C4-2B (cell line): ENCODE results near the gene MBTPS1.

Source experiments
- H3K27ac ChIP-seq: fragments of 450-650 bp; 2 replicates; pipeline ENCODE4 v1.5.1; 2017
- ZFX ChIP-seq: fragments of 450-650 bp; IDR thresholded peaks from 2 replicates; pipeline ENCODE4 v1.6.1; 2017
- TF ChIP-seq, protein P1 (sequence below): fragments of 450-650 bp; conservative IDR thresholded peaks from 2 replicates; pipeline ENCODE4 v1.5.1; 2017; ENCODE audit warnings: mild to moderate bottlenecking

Gene MBTPS1

GRCh38 chr16:84069540-84069939 lies 47.2 kb downstream of the MBTPS1 start:
- no peak for TF ChIP-seq ZFX
- TF ChIP-seq, protein P1, sequence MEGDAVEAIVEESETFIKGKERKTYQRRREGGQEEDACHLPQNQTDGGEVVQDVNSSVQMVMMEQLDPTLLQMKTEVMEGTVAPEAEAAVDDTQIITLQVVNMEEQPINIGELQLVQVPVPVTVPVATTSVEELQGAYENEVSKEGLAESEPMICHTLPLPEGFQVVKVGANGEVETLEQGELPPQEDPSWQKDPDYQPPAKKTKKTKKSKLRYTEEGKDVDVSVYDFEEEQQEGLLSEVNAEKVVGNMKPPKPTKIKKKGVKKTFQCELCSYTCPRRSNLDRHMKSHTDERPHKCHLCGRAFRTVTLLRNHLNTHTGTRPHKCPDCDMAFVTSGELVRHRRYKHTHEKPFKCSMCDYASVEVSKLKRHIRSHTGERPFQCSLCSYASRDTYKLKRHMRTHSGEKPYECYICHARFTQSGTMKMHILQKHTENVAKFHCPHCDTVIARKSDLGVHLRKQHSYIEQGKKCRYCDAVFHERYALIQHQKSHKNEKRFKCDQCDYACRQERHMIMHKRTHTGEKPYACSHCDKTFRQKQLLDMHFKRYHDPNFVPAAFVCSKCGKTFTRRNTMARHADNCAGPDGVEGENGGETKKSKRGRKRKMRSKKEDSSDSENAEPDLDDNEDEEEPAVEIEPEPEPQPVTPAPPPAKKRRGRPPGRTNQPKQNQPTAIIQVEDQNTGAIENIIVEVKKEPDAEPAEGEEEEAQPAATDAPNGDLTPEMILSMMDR = no peak

GRCh38 chr16:84068783-84069462 lies 47.8 kb downstream of the MBTPS1 start:
- TF ChIP-seq ZFX = no peak
- TF ChIP-seq, protein P1 = no peak
- no peak overlapping the region for H3K27ac ChIP-seq

More at GRCh38 chr16:84069540-84069939, 47.2 kb downstream of the MBTPS1 start:
- H3K27ac ChIP-seq = no peak overlapping the region

DNA sequence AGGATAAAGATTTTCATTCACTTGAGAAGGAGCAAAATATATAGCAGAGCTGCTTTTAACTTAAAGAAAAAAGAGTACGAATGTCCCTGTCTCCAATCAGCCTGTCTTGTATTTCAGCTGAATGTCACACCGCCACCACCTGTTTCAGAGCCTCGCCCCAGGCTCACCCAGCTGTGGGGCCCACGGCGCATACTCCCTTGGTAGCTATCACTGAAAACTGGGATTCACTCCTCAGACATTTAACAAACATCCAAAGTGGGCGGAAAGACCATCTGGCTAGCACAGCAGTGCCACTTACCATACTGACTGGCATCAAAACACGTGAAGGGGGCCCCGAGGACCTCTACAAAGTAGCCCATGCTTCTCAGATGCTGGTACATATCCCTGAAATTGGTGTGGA lies 48.7 kb downstream of the MBTPS1 start:
- H3K27ac ChIP-seq = no peak overlapping the region
- TF ChIP-seq, protein P1 = no peak
- no peak for TF ChIP-seq ZFX

DNA sequence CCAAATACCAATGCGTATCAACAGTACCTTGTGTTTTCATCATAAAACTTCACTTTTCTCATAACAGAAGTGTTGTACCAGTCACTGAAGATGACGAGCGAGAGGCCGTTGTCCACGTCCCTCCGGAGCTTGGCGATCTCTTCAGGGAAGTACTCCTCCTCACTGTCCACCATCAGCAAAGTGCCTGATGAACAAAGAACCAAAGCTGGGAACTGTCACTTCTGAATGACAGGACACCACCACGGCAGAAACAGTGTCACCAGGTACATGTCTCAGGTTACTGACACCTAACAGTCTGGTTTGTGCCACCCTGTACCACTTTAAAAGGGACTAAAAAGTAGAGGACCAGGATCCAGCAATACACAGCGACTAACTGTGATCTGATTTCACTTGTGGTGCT lies 49.1 kb downstream of the MBTPS1 start:
- no peak for TF ChIP-seq ZFX
- TF ChIP-seq, protein P1 = no peak
- H3K27ac ChIP-seq = no peak overlapping the region

GRCh38 chr16:84065536-84066132 lies 51.1 kb downstream of the MBTPS1 start:
- H3K27ac ChIP-seq = no peak overlapping the region
- TF ChIP-seq, protein P1 = peak; percentile 80
- TF ChIP-seq ZFX = no peak

DNA sequence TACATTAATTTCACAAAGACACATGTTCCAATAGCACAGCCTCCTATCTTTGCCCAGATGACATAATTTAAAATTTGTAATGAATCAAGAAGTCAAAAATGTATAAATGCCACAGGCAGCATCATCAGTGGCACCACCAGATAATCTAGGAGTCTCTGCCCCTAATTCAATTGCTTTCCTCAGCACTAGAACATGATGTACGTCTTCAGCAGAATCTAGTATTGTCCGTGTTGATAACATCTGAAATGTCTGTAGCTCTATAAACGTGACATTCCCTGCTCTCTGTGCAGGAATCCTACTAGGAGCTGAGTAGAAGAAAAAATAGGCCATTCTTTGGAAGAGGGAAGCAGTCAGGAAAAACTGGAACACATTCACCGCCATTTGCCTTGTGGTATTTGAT lies 52.8 kb downstream of the MBTPS1 start:
- H3K27ac ChIP-seq = no peak overlapping the region
- TF ChIP-seq ZFX = no peak
- TF ChIP-seq, protein P1 = no peak

GRCh38 chr16:84062734-84063640 lies 53.8 kb downstream of the MBTPS1 start:
- TF ChIP-seq, protein P1 = peak; percentile 94
- no peak for TF ChIP-seq ZFX
- H3K27ac ChIP-seq = no peak overlapping the region
